Astrocyte (in vitro differentiated cells and primary cell): ENCODE results near the gene IMMP2L. TPM values are rescaled to one million over a fixed set of nuclear protein-coding genes. Genes with fewer than 3 reads are reported as not detected.

ENCODE experiments used
- DNase-seq: peaks from one replicate; pipeline ENCODE4 v3.0.0-alpha.2; 2010; ENCODE audit warnings: low read depth
- FAIRE-seq: peaks from 2 replicates; lab custom pipeline; 2011; peaks lifted over from hg19 to GRCh38; lab: Jason Lieb, UNC
- H2AFZ ChIP-seq: 2 replicates; pipeline ENCODE4 v1.6.0; 2012; ENCODE audit warnings: low read depth, low read length, inconsistent platforms
- H3K27ac ChIP-seq: 2 replicates; pipeline ENCODE4 v1.5.1; 2011; ENCODE audit warnings: low read depth, low read length, inconsistent platforms
- H3K27me3 ChIP-seq: 2 replicates; pipeline ENCODE4 v1.6.0; 2011; ENCODE audit warnings: low read length, inconsistent platforms; ENCODE audit not compliant: insufficient read depth
- H3K36me3 ChIP-seq: 2 replicates; pipeline ENCODE4 v1.5.1; 2011; ENCODE audit warnings: low read length, inconsistent platforms; ENCODE audit not compliant: insufficient read depth
- H3K4me1 ChIP-seq: 2 replicates; pipeline ENCODE4 v1.5.1; 2011; ENCODE audit warnings: low read length, inconsistent platforms; ENCODE audit not compliant: insufficient read depth
- H3K4me2 ChIP-seq: 2 replicates; pipeline ENCODE4 v1.6.0; 2012; ENCODE audit warnings: low read length, inconsistent platforms
- H3K4me3 ChIP-seq: 2 replicates; pipeline ENCODE4 v1.5.1; 2011; ENCODE audit warnings: low read depth, mild to moderate bottlenecking, low read length, inconsistent platforms; ENCODE audit not compliant: insufficient read depth
- H3K79me2 ChIP-seq: 2 replicates; pipeline ENCODE4 v1.6.0; 2012; ENCODE audit warnings: mild to moderate bottlenecking, low read length, inconsistent platforms; ENCODE audit not compliant: insufficient read depth
- H3K9ac ChIP-seq: 2 replicates; pipeline ENCODE4 v1.6.0; 2012; ENCODE audit warnings: mild to moderate bottlenecking, low read length, inconsistent platforms
- H3K9me3 ChIP-seq: 2 replicates; pipeline ENCODE4 v1.5.1; 2012; ENCODE audit warnings: low read depth, mild to moderate bottlenecking, low read length, inconsistent platforms; ENCODE audit not compliant: insufficient read depth
- H4K20me1 ChIP-seq: 2 replicates; pipeline ENCODE4 v1.6.0; 2012; ENCODE audit warnings: low read length, inconsistent platforms; ENCODE audit not compliant: insufficient read depth
- H3K27ac Mint-ChIP-seq: one replicate; pipeline ENCODE4 v1.8.0; 2021; ENCODE audit warnings: mild to moderate bottlenecking, mixed read lengths; ENCODE audit not compliant: unreplicated experiment
- H3K27me3 Mint-ChIP-seq: one replicate; pipeline ENCODE4 v1.8.0; 2021; ENCODE audit warnings: low read depth, mixed read lengths; ENCODE audit not compliant: unreplicated experiment
- H3K36me3 Mint-ChIP-seq: one replicate; pipeline ENCODE4 v1.8.0; 2021; ENCODE audit warnings: low read depth, mixed read lengths; ENCODE audit not compliant: unreplicated experiment
- H3K4me1 Mint-ChIP-seq: one replicate; pipeline ENCODE4 v1.8.0; 2021; ENCODE audit warnings: low read depth, mixed read lengths; ENCODE audit not compliant: unreplicated experiment
- H3K4me3 Mint-ChIP-seq: one replicate; pipeline ENCODE4 v1.8.0; 2021; ENCODE audit warnings: mild to moderate bottlenecking, moderate library complexity, mixed read lengths; ENCODE audit not compliant: unreplicated experiment
- H3K9me3 Mint-ChIP-seq: one replicate; pipeline ENCODE4 v1.8.0; 2021; ENCODE audit warnings: mild to moderate bottlenecking, mixed read lengths; ENCODE audit not compliant: unreplicated experiment
- CTCF ChIP-seq: IDR thresholded peaks from 2 replicates; pipeline ENCODE4 v1.5.1; 2011; ENCODE audit warnings: low read depth, mild to moderate bottlenecking, inconsistent platforms, low read length, moderate library complexity; ENCODE audit not compliant: insufficient read depth
- EZH2 ChIP-seq: IDR thresholded peaks from 2 replicates; pipeline ENCODE4 v1.6.1; 2012; ENCODE audit warnings: mild to moderate bottlenecking, low read length, inconsistent platforms; ENCODE audit not compliant: insufficient read depth
- total RNA-seq: library from RNA; stranded (reverse); gene quantifications from 2 replicates; pipeline ENCODE4 v1.2.1, GENCODE V29; 2021

The IMMP2L gene
- total RNA-seq, 1 donor from 2014 or later: 13.8 TPM

GRCh38 chr7:110760341-110760740, 802.0 kb downstream of the IMMP2L start:
- no peak overlapping the region for H3K27ac ChIP-seq
- DNase-seq (no peak), FAIRE-seq (no peak)
- no peak for TF ChIP-seq EZH2
- TF ChIP-seq CTCF: no peak
- no peaks in the 10 kb centered on the region for H3K9me3 Mint-ChIP-seq
- no peak overlapping the region for H3K4me3 Mint-ChIP-seq
- no peaks in the 10 kb centered on the region for H3K36me3 Mint-ChIP-seq
- H3K4me2 ChIP-seq: no peak overlapping the region
- H3K9ac ChIP-seq: no peak overlapping the region
- no peaks in the 10 kb centered on the region for H3K27me3 Mint-ChIP-seq
- no peak overlapping the region for H3K4me3 ChIP-seq
- no peak overlapping the region for H2AFZ ChIP-seq
- no peaks in the 10 kb centered on the region for H3K36me3 ChIP-seq
- no peak overlapping the region for H3K27ac Mint-ChIP-seq
- H3K9me3 ChIP-seq: no peaks in the 10 kb centered on the region
- peaks cover 5% of the 10 kb centered on the region for H3K4me1 Mint-ChIP-seq
- H3K4me1 ChIP-seq: no peaks in the 10 kb centered on the region
- no peaks in the 10 kb centered on the region for H4K20me1 ChIP-seq
- no peaks in the 10 kb centered on the region for H3K79me2 ChIP-seq
- H3K27me3 ChIP-seq: no peaks in the 10 kb centered on the region

GRCh38 chr7:110759069-110759468, 803.2 kb downstream of the IMMP2L start:
- Histone ChIP-seq H2AFZ (no peak overlapping the region), H3K27ac (no peak overlapping the region), H3K4me3 (no peak overlapping the region), H4K20me1 (no peaks in the 10 kb centered on the region), H3K9me3 (no peaks in the 10 kb centered on the region), H3K36me3 (no peaks in the 10 kb centered on the region), H3K9ac (no peak overlapping the region), H3K79me2 (no peaks in the 10 kb centered on the region), H3K4me1 (no peaks in the 10 kb centered on the region), H3K4me2 (no peak overlapping the region), H3K27me3 (no peaks in the 10 kb centered on the region)
- Mint-ChIP-seq H3K9me3 (no peaks in the 10 kb centered on the region), H3K27me3 (no peaks in the 10 kb centered on the region), H3K36me3 (no peaks in the 10 kb centered on the region), H3K4me3 (no peak overlapping the region), H3K27ac (no peak overlapping the region), H3K4me1 (peaks cover 5% of the 10 kb centered on the region)
- DNase-seq: no peak
- TF ChIP-seq EZH2 (no peak), CTCF (no peak)
- FAIRE-seq: no peak

- no peak for TF ChIP-seq CTCF
- TF ChIP-seq EZH2: no peak
- no peak for DNase-seq
- no peaks in the 10 kb centered on the region for H3K36me3 ChIP-seq
- Mint-ChIP-seq H3K9me3 (no peaks in the 10 kb centered on the region), H3K27me3 (no peaks in the 10 kb centered on the region), H3K36me3 (no peaks in the 10 kb centered on the region), H3K27ac (no peak overlapping the region), H3K4me3 (no peak overlapping the region), H3K4me1 (peaks cover 5% of the 10 kb centered on the region)
- no peaks in the 10 kb centered on the region for H3K79me2 ChIP-seq
- no peaks in the 10 kb centered on the region for H4K20me1 ChIP-seq
- H3K4me2 ChIP-seq: no peak overlapping the region
- H3K27me3 ChIP-seq: no peaks in the 10 kb centered on the region
- no peak for FAIRE-seq
- H3K4me3 ChIP-seq: no peak overlapping the region
- H2AFZ ChIP-seq: no peak overlapping the region
- H3K9ac ChIP-seq: no peak overlapping the region
- no peaks in the 10 kb centered on the region for H3K9me3 ChIP-seq
- no peaks in the 10 kb centered on the region for H3K4me1 ChIP-seq
- H3K27ac ChIP-seq: no peak overlapping the region
Measured at GRCh38 chr7:110754649-110755048, 807.6 kb downstream of the IMMP2L start.
